IMR-90 (cell line): Measurements from ENCODE around the gene KRTAP12-2. TPM values are rescaled to one million over a fixed set of nuclear protein-coding genes. Genes with fewer than 3 reads are reported as not detected.

ENCODE experiments used
- ATAC-seq: fragments of 200-7000 bp; cut with Tn5 transposase; 2 replicates; pipeline ENCODE4 v1.9.1; 2020; ENCODE audit warnings: low read depth, mild to moderate bottlenecking, moderate library complexity
- BruUV-seq: library from RNA; stranded (reverse); fragments of 400-500 nt; replicated peaks from 2 replicates; lab custom pipeline; 2021; lab: Mats Ljungman, UMichigan
- CTCF ChIA-PET: fragments of 300-600 bp; formaldehyde crosslinking; extraction: SDS; loops from one replicate; lab custom pipeline; 2021; ENCODE audit warnings: antibody characterized with exemption; lab: Yijun Ruan, JAX
- POLR2A ChIA-PET: fragments of 300-600 bp; sonication (Branson Sonifier 250); formaldehyde crosslinking; loops from one replicate; lab custom pipeline; 2022; ENCODE audit warnings: antibody characterized with exemption; ENCODE audit not compliant: unreplicated experiment; lab: Charles Lee
- DNase-seq: peaks from one replicate; pipeline ENCODE4 v3.0.0; 2013
- H2AFZ ChIP-seq: replicated peaks from 2 replicates; pipeline ENCODE3; 2013; ENCODE audit warnings: low read length, mild to moderate bottlenecking; ENCODE audit not compliant: poor library complexity
- H2AK5ac ChIP-seq: 2 replicates; pipeline ENCODE4 v1.6.1; 2013; ENCODE audit warnings: low read depth, low read length, inconsistent platforms
- H2AK9ac ChIP-seq: replicated peaks from 2 replicates; pipeline ENCODE3; 2013; ENCODE audit warnings: mild to moderate bottlenecking, low read depth, low read length, moderate library complexity; ENCODE audit not compliant: poor library complexity
- H2BK120ac ChIP-seq: 2 replicates; pipeline ENCODE4 v1.6.1; 2013; ENCODE audit warnings: low read depth, low read length, inconsistent platforms
- H2BK15ac ChIP-seq: 3 replicates; pipeline ENCODE4 v1.6.1; 2013; ENCODE audit warnings: low read depth, low read length, inconsistent platforms
- H2BK20ac ChIP-seq: 2 replicates; pipeline ENCODE4 v1.6.1; 2013; ENCODE audit warnings: low read depth, mild to moderate bottlenecking, inconsistent platforms, low read length, moderate library complexity
- H2BK5ac ChIP-seq: 2 replicates; pipeline ENCODE4 v1.6.1; 2013; ENCODE audit warnings: mild to moderate bottlenecking, low read depth, low read length, inconsistent platforms; ENCODE audit not compliant: poor library complexity, severe bottlenecking
- H3K14ac ChIP-seq: replicated peaks from 2 replicates; pipeline ENCODE4 v1.6.1; 2013; ENCODE audit warnings: low read depth, low read length, inconsistent platforms
- H3K18ac ChIP-seq: 2 replicates; pipeline ENCODE4 v1.6.1; 2013; ENCODE audit warnings: low read depth, low read length, control low read depth
- H3K23ac ChIP-seq: 2 replicates; pipeline ENCODE4 v1.6.1; 2013; ENCODE audit warnings: low read depth, low read length, inconsistent platforms
- H3K27ac ChIP-seq: 2 replicates; pipeline ENCODE4 v1.5.1; 2013; ENCODE audit warnings: mild to moderate bottlenecking, control low read depth, low read length; ENCODE audit not compliant: insufficient read depth
- H3K27me3 ChIP-seq: 2 replicates; pipeline ENCODE4 v1.6.1; 2013; ENCODE audit warnings: low read length; ENCODE audit not compliant: control insufficient read depth, insufficient read depth
- H3K36me3 ChIP-seq: 2 replicates; pipeline ENCODE4 v1.6.1; 2013; ENCODE audit warnings: low read length, mixed read lengths; ENCODE audit not compliant: control insufficient read depth, insufficient read depth
- H3K4ac ChIP-seq: 2 replicates; pipeline ENCODE4 v1.6.1; 2013; ENCODE audit warnings: low read depth, low read length, inconsistent platforms
- H3K4me1 ChIP-seq: 2 replicates; pipeline ENCODE4 v1.6.1; 2013; ENCODE audit warnings: low read length, mixed read lengths; ENCODE audit not compliant: control insufficient read depth, insufficient read depth
- H3K4me2 ChIP-seq: 2 replicates; pipeline ENCODE4 v1.6.1; 2013; ENCODE audit warnings: low read depth, mild to moderate bottlenecking, control low read depth, low read length, moderate library complexity
- H3K4me3 ChIP-seq: 2 replicates; pipeline ENCODE4 v1.5.1; 2013; ENCODE audit warnings: low read depth, mild to moderate bottlenecking, control low read depth, low read length, moderate library complexity; ENCODE audit not compliant: insufficient read depth
- H3K56ac ChIP-seq: 2 replicates; pipeline ENCODE4 v1.6.1; 2013; ENCODE audit warnings: low read length, inconsistent platforms; ENCODE audit not compliant: insufficient read depth; ENCODE audit errors: extremely low read depth
- H3K79me1 ChIP-seq, 2 experiments: 2 replicates each; pipeline ENCODE4 v1.6.1; 2013; ENCODE audit warnings: low read length in 2 of 2, inconsistent platforms in 1 of 2, low read depth in 1 of 2
- H3K9ac ChIP-seq: 2 replicates; pipeline ENCODE4 v1.6.1; 2013; ENCODE audit warnings: low read depth, low read length, control low read depth
- H3K9me1 ChIP-seq: 2 replicates; pipeline ENCODE4 v1.6.1; 2013; ENCODE audit warnings: low read length, inconsistent platforms; ENCODE audit not compliant: insufficient read depth
- H3K9me3 ChIP-seq: 2 replicates; pipeline ENCODE4 v1.6.1; 2013; ENCODE audit warnings: low read length; ENCODE audit not compliant: control insufficient read depth, insufficient read depth
- H4K20me1 ChIP-seq: 2 replicates; pipeline ENCODE4 v1.6.1; 2013; ENCODE audit warnings: low read length, inconsistent platforms; ENCODE audit not compliant: insufficient read depth
- H4K5ac ChIP-seq: 2 replicates; pipeline ENCODE4 v1.6.1; 2013; ENCODE audit warnings: mild to moderate bottlenecking, low read depth, low read length, control low read depth
- H4K8ac ChIP-seq, 2 experiments: 2 replicates each; pipeline ENCODE4 v1.6.1; 2013; ENCODE audit warnings: low read depth in 2 of 2, low read length in 2 of 2, control low read depth in 1 of 2, inconsistent platforms in 1 of 2
- H4K91ac ChIP-seq: 2 replicates; pipeline ENCODE4 v1.6.1; 2013; ENCODE audit warnings: low read depth, low read length, inconsistent platforms; ENCODE audit not compliant: insufficient read depth
- CEBPB ChIP-seq: IDR thresholded peaks from 2 replicates; pipeline ENCODE4 v1.6.1; 2012; ENCODE audit warnings: low read depth, low read length, improper control_type of control experiment
- CHD1 ChIP-seq: IDR thresholded peaks from 2 replicates; pipeline ENCODE4 v1.6.1; 2012; ENCODE audit warnings: low read depth, low read length, improper control_type of control experiment
- CTCF ChIP-seq: conservative IDR thresholded peaks from 2 replicates; pipeline ENCODE4 v1.5.1; 2012; ENCODE audit warnings: mild to moderate bottlenecking, low read depth, low read length, improper control_type of control experiment
- ELK1 ChIP-seq: fragments of 150-350 bp; IDR thresholded peaks from 2 replicates; pipeline ENCODE4 v1.6.1; 2016; ENCODE audit warnings: low read depth, mild to moderate bottlenecking, low read length, moderate library complexity, borderline replicate concordance
- FOS ChIP-seq: fragments of 150-350 bp; IDR thresholded peaks from 2 replicates; pipeline ENCODE4 v1.6.1; 2016; ENCODE audit warnings: low read depth, low read length
- MAFK ChIP-seq: IDR thresholded peaks from 2 replicates; pipeline ENCODE4 v1.6.1; 2012; ENCODE audit warnings: low read depth, low read length, improper control_type of control experiment
- MAZ ChIP-seq: IDR thresholded peaks from 2 replicates; pipeline ENCODE4 v1.6.1; 2012; ENCODE audit warnings: low read depth, mild to moderate bottlenecking, low read length, improper control_type of control experiment, moderate library complexity, borderline replicate concordance
- RAD21 ChIP-seq: IDR thresholded peaks from 2 replicates; pipeline ENCODE4 v1.6.1; 2012; ENCODE audit warnings: low read length, improper control_type of control experiment
- RFX5 ChIP-seq: IDR thresholded peaks from 2 replicates; pipeline ENCODE4 v1.8.0; 2012; ENCODE audit warnings: low read depth, mild to moderate bottlenecking, low read length, moderate library complexity
- SMC3 ChIP-seq: fragments of 150-350 bp; IDR thresholded peaks from 2 replicates; pipeline ENCODE4 v1.6.1; 2016; ENCODE audit warnings: low read depth, mild to moderate bottlenecking, antibody characterized with exemption, low read length, moderate library complexity
- USF2 ChIP-seq: fragments of 150-350 bp; IDR thresholded peaks from 2 replicates; pipeline ENCODE4 v1.6.1; 2017; ENCODE audit warnings: mild to moderate bottlenecking, antibody characterized with exemption, low read length, low read depth
- WGBS, 2 experiments: methylation state at CpG; one replicate each; pipeline versions ENCODE4 v1.1.5 to v1.1.7; 2013; ENCODE audit warnings: missing lambda C conversion rate in 2 of 2; ENCODE audit not compliant: insufficient read length in 1 of 2; ENCODE audit errors: extremely low coverage in 2 of 2; 5-methylcytosine and 5-hydroxymethylcytosine counted together
- dilution Hi-C: fragments of 300-500 bp; cut with HindIII; formaldehyde crosslinking; loops from one replicate; pipeline ENCODE4 v1.14.3; 2018; ENCODE audit warnings: low sequenced_read_pairs; ENCODE audit not compliant: unreplicated experiment
- in situ Hi-C: fragments of 300-500 bp; cut with MboI; formaldehyde crosslinking; loops from 3 replicates; pipeline ENCODE4 v1.14.3; 2019; ENCODE audit warnings: low sequenced_read_pairs, inconsistent platforms, mixed read lengths
- intact Hi-C: fragments of 100-400 bp; cut with micrococcal nuclease; formaldehyde crosslinking; loops from 2 replicates; pipeline ENCODE4 v1.10.0; 2022
- polyA plus RNA-seq, 3 experiments: library from polyadenylated mRNA; depleted of rRNA; stranded (reverse); fragments of >200 nt; gene quantifications; 2 replicates each; pipeline ENCODE4 v1.2.3, GENCODE V29; 2012; ENCODE audit warnings: low replicate concordance in 1 of 3
- total RNA-seq: library from RNA; depleted of rRNA; stranded (reverse); fragments of >200 nt; gene quantifications from 2 replicates; pipeline ENCODE4 v1.2.3, GENCODE V29; 2012

The KRTAP12-2 gene
- total and polyA plus RNA-seq, 2 of the 4 experiments (the other 2 are of a cell fraction), result not detected

GRCh38 chr21:44713130-44713529 is 46.4 kb upstream of the KRTAP12-2 start (continued):
- TF ChIP-seq MAZ, result no peak
- no peak for TF ChIP-seq RFX5
- TF ChIP-seq RAD21, result no peak
- no peak for TF ChIP-seq CHD1
- TF ChIP-seq CEBPB, result no peak

GRCh38 chr21:44712203-44713028 is 45.7 kb upstream of the KRTAP12-2 start:
- Histone ChIP-seq H4K20me1 (no peaks in the 10 kb centered on the region), H3K4ac (no peak overlapping the region), H2AFZ (no peak overlapping the region), H3K9ac (no peak overlapping the region), H3K4me2 (no peak overlapping the region), H3K23ac (no peak overlapping the region), H2BK15ac (no peak overlapping the region), H4K5ac (no peak overlapping the region), H3K27ac (no peak overlapping the region), H3K9me3 (no peaks in the 10 kb centered on the region), H2BK20ac (no peak overlapping the region), H2BK5ac (no peak overlapping the region), H3K79me1 (no peaks in the 10 kb centered on the region), H3K4me3 (no peak overlapping the region), H3K36me3 (no peaks in the 10 kb centered on the region), H3K9me1 (no peaks in the 10 kb centered on the region), H3K18ac (no peak overlapping the region), H3K4me1 (peaks cover 1% of the 10 kb centered on the region; the same call in 1 of the 2 replicates), H3K56ac (no peak overlapping the region), H2AK9ac (no peak overlapping the region), H2AK5ac (no peak overlapping the region), H4K8ac (no peak overlapping the region), H4K91ac (no peak overlapping the region), H3K27me3 (peaks cover 76% of the 10 kb centered on the region), H2BK120ac (no peak overlapping the region), H3K14ac (no peak overlapping the region)
- in situ Hi-C loops, result no loop called here
- ChIA-PET CTCF (no interaction called here), POLR2A (no interaction called here)
- no peak for ATAC-seq
- BruUV-seq, result no TSS peak
- dilution Hi-C loops, result no loop called here
- WGBS, 2 experiments, result 0% methylated on average over 1 of the region's 22 CpGs; no CpG with 5 or more reads in 1 of the 2 experiments
- no peak for DNase-seq
- intact Hi-C loops, result loop anchor here (10.0 kb wide), 1 partner anchor 58 kb away; the partner anchor contains the start of genes KRTAP12-3 and KRTAP12-4
- TF ChIP-seq RAD21 (no peak), SMC3 (no peak), ELK1 (no peak), CEBPB (no peak), CTCF (no peak), CHD1 (no peak), FOS (no peak), USF2 (no peak), MAFK (no peak)
